Activated CD8-positive, alpha-beta memory T cell treated with anti-CD3 and anti-CD28 coated beads for 4 hours (primary cell): ENCODE data around the gene OSBPL2.

Experiments
- DNase-seq, 2 donors: peaks; one replicate each; pipeline ENCODE4 v3.0.0-alpha.2; 2020; ENCODE audit warnings: low read depth in 2 of 2

OSBPL2 gene

DNA sequence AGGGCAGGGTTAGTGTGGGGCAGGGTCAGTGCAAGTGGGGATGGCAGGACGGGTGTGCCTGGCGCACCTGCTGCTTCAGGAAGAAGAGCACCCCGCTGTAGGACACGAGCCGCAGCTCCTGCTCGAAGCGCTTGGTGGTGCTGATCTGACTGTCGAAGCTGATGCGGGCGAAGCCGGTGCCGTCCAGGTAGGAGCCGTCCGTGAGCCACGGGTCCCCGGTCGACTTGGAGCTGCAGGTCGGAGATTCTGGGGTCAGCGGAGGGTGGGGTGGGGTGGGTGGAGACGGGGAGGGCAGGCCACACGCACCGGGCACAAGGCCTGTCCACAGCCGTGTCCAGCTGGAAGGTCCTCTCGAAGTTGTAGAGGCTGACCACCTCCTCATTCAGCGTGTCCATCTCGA lies 74.7 kb downstream of the OSBPL2 start:
- no peak for DNase-seq

DNA sequence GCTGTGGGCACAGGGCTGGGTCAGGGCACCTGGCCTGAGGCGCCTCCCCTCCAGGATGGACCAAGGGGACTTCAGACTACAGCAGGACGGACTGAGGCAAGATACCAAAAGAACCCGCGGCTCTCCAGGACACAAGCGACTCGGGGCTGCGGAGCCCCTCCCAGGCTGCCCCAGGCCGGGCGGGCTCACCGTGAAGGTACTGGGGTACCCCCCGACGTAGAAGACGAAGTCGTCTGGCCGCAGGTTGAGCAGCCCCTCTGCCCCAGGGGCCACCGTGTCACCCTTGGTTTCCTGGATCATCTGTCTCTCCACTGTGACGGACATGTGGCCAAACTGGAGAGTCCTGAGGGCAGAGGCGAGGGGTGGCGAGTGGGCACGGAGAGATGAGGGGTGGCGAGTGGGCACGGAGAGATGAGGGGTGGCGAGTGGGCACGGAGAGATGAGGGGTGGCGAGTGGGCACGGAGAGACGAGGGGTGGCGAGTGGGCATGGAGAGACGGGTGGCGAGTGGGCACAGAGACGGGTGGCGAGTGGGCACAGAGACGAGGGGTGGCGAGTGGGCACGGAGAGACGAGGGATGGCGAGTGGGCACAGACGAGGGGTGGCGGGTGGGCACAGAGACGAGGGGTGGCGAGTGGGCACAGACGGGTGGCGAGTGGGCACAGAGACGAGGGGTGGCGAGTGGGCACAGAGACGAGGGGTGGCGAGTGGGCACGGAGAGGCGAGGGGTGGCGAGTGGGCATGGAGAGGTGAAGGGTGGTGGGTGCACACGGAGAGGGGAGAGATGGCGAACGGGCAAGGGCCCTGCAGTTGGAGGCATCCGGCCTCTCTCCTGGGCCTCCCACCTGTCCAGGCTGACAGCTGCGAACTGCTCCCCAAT lies 75.4 kb downstream of the OSBPL2 start:
- no peak for DNase-seq

DNA sequence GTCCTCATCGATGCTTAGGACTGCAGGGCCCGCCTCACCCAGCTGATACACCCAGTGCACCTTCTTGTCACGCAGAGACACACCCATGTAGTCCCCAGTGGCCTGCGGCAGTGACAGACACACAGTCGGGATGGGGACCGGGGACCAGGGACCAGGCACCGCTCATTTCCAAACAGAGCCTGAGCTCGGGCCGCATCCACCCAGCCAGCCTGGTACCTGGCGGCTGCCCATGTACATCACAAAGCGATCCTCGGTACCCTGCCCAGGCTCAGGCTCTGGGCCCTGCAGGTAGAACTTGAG lies 76.0 kb downstream of the OSBPL2 start:
- no peak for DNase-seq

DNA sequence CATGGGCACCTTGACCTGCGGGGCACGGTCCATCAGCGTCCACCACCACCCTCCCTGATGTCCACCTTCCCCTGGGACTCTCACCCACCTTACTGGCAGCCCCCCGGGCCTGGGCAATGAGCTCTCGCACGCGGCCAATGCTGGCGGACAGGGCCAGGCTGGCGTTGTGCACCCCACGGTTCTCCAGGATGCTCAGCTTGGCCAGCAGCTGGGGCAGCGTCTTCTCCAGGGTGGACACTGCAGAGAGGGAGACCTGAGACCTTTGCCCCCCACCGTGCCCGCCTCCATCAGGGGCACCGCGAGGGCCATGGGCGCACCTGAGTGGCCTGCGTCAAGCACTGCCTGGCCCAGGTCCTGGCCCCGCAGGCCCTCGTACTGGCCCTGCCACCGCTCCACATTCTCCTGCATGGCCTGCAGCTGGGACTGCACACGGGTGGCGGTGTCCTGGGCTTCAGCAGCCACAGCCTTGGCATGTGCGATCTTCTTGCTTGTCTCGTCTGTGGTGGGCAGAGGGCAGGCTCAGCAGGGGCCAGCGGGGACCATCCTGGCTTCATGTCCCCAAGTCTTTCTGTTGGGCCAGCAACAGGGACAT lies 76.5 kb downstream of the OSBPL2 start:
- no peak for DNase-seq

DNA sequence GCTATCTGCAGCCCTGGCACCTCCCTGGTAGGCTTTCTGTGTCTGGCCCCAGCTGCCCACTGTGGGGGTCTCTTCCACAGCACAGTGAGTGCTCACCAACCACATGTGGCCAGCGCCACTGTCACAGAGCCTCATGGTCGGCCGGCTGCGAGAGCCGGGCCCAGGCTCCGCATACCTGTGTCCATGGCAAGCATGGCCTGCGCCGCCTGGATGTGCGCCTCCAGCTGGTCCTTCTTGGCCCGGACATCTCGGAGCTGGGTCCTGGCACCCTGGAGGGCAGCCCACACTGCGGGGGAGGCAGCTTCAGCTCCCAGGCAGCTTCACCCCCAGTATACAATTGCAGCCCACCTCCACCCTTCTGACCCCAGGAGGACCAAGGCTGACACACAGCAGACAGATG lies 77.5 kb downstream of the OSBPL2 start:
- DNase-seq, result no peak

DNA sequence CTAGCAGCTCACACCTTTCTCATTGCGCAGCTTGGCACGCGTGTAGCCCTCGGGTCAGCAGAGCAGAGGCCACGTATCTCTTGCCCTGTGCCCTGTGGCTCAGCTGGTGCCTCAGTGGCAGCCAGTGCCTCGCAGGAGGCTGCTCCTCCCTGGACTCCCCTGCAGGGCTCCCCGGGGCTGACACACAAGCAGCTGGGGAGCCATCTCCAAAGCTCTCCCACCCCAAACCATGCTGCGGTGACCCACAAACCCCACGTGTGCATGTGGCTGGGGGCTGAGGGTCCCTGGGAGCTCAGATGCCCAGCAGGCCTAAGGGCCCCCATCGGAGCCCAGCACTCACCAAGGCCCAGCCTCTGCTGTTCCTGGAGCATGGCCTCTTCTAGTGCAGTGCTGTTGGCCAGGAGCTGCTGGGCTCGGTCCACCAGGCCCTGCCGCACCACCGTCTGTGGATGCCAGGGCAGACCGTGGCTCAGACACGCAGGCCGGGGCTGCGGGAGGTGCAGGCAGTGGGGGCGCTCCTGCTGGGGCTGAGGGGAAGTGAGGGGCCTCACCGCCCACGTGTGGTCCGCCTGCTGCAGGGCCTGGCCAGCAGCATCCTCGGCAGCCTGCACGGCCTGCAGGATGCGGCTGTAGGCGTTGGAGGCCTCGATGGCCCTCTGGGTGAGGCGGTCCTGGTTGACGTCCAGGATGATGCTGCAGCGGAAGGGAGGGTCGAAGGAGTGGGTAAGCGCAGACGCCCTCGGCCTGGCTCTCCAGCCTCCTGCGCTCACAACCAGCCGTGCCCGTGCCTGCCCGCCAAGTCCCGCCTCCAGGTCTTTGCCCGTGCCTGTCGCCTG lies 78.2 kb downstream of the OSBPL2 start:
- DNase-seq, result no peak

DNA sequence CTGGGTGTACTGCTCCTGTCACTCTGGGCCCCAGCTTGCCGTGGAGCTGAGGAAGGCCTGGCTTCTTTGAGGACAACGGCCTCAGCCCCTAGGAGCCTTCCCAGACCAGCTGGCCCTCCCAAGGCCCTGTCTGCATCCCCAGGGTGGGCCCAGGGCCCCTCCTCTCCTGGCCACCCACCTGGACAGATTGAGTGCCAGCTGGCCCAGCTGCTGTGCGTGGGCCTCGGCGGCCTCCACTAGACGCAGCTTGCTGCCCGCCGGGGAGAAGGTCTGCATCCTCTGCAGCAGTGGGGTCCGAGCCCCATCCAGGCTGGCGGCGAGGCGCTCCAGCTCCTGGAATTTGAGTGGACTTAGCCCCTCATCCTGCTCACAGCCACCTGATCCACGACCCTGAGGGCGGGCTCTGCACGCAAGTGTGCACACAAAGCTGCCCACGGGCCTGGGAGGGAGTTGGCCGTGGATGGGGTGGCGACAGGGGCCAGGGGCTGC lies 78.9 kb downstream of the OSBPL2 start:
- no peak for DNase-seq

DNA sequence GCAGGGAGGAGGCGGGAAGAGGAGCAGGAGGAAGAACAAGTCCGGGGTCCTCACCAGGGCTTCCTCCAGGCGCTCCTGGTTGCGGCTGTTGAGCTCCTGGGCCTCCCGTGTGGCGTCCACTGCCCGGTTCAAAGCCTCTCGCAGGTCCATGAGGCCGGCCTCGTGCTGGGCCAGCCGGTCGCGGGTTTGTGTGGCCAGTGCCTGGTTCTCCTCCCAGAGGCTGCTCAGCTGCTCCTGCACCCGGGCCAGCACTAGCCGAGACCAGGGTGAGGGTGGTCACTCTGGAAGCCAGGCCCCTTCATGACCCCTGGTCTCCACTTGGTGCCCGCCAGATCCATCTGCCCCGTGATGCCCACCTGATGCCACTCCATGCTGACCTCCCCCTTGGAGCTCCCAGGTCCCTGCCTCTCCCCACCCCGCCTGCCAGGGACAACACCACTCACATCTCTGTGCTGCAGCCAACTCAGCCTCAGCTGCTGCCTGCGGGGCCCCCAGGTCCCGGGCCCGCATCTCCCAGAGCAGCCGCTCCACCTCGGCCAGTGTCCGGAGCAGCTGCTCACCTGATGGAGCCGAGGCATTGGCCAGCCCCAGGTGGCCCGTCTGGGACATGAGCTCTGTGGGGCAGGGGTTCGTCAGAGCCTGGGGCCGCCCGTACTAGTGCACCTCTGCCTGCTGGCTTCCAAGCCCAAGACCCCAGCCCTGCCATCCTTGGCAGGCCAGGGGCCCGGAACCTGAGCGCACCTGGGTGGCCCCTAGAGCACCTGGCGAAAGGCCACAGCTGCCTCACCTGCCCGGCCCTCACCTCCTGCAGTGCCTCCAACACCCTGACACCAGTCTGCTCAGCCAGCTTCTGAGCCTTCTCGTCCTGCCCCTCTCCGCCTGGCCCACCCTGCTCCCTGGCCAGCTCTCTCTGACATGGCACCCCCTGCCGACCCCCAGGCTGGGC lies 80.4 kb downstream of the OSBPL2 start:
- DNase-seq, result no peak

DNA sequence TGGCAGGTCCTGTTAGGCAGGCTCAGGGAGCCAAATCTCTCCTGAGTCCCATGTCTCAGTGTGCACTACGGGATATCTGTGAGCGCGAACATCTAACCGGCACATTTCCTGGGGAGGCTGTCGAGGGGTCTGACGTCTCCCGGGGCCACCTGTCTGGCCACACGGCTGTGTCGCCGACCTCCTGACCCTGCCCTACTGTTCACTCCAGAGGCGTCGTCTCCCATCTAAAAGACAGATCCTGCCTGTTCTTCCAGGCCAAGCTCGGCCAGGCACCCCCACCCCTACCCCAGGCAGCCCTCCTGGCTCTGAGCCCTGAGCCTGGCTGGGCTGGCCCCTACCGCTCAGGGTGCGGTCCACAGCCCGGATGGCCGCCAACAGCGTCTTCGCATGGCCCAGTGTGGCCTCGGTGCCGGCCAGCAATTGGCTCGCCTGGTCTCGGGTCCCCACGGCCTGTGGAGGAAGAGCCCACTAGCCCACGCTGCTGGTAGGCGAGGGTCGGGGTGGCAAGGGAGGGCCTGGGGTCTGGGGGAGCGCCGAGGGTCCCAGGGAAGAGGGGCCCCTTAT lies 81.1 kb downstream of the OSBPL2 start:
- no peak for DNase-seq

DNA sequence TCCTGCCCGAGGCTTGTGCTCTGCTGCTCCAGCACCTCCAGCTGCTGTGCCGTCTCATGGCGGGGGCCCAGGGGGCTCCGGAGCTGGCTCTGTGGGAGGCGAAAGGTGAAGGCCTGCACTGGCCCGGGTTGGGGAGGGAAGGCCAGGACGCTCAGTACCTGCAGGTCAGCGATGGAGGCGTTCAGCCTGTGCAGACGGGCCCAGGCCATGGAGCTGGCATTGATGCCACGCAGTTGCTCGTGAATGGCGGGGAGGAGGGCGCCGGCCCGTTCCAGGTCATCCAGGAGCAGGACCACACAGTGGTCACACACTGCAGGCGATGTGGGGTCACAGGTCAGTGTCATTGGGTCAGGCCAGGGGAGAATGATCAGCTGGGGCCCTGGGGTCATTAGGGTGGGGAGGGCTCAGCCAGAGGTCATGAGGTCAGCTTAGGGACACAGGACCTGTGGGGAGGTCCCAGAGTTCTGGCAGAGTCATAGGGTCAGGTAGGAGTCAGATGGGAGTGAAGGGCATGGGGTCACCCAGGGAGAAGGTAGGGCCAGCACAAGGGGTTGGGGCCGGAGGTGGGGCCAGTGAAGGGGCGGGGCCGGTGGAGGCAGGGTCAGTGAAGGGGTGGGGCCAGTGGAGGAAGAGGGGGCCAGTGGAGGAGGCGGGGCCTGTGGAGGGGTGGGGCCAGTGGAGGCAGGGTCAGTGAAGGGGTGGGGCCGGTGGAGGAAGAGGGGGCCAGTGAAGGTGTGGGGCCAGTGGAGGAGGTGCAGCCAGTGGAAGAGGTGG lies 82.4 kb downstream of the OSBPL2 start:
- DNase-seq, result no peak

DNA sequence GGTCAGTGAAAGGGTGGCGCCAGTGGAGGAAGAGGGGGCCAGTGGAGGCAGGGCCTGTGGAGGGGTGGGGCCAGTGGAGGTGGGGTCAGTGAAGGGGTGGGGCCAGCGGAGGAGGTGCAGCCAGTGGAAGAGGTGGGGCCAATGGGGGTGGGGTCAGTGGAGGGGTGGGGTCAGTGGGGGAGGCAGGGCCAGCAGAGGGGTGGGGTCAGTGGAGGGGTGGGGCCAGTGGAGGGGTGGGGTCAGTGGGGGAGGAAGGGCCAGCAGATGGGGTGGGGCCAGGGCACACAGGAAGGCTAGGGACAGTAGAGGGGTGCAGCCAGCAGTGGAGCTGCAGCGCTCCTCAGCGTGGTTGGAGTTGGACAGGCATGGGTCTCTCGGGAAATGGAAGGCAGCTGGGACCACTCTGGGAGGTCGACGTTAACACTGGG lies 83.2 kb downstream of the OSBPL2 start:
- no peak for DNase-seq

DNA sequence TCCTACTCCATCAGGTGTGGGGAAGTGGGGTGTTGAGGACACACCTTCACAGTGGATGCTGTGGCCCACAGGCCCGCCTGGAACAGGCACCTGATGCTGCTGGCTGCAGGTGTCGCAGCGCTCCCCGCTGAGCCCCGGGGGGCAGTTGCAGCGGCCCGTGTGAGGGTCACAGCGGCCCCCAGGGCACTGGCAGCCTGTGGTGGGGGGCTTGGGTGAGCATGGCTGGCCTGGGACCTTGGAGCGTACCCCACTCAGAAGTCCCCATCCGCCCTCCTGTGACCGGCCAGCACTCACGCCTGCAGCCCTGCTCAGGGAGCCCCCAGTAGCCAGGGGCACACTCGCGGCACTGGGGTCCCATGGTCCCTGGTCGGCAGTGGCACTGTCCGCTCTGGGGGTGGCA lies 83.7 kb downstream of the OSBPL2 start:
- no peak for DNase-seq

DNA sequence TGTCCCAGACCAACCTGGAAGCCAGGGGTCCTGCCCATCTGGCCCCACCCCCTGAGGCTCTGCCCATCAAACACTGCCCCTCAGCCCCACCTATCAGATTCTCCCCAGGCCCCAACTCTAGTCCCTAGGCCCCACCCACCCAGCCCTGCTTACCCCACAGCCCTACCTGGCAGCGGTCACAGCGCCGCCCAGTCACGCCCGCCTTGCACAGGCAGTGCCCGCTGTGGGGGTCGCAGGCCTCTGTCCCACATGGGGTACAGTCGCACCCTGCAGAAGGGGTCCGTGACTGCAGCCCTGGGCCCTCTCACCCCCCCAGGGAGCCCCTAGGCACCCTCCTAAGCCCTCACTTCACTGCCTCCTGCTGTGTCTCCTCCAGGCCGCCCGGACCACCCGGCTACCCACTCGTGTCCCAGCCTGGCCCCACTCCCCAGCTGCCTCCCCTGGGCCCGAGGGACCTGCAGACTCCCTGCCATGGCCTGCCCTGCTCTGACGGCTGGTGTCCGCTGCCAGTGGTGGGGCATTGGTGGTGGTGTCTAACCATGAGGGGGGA lies 84.2 kb downstream of the OSBPL2 start:
- DNase-seq, result no peak

DNA sequence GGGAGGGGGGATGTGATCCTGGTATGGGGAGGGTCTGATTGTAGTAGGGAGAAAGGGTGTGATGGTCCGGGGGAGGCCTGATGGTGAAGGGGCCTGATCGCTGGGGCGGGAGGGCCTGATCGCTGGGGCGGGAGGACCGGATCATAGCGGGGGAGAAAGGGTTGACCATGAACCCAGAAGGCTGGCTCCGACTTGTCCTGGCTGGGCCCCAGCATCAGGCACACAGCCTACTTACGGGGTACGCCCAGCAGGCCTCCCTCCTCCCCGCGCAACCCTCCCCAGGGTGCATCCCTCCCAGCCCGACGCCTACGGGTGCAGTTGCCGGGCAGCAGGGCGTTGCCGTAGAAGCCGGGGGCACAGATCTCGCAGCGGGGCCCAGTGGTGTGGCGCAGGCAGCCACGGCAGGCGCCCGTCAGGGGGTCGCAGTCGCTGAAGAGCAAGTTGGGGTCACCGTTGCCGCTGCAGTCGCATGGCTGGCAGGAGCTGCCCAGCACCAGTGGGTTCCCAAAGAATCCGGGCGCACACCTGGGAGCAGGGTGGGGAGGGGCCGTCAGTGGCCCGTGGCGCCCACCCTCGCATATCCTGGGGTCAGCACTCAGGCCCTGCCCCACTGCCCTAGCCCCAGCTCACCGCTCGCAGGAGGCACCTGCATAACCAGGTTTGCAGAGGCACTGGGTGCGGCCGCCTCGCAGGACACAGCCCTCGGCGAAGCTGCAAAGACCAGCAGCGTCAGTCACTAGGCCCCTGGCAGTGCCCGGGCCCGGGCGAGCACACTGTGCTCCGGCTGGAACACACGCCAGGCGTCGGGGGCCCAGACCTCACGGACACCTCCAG lies 85.0 kb downstream of the OSBPL2 start:
- DNase-seq, result no peak

DNA sequence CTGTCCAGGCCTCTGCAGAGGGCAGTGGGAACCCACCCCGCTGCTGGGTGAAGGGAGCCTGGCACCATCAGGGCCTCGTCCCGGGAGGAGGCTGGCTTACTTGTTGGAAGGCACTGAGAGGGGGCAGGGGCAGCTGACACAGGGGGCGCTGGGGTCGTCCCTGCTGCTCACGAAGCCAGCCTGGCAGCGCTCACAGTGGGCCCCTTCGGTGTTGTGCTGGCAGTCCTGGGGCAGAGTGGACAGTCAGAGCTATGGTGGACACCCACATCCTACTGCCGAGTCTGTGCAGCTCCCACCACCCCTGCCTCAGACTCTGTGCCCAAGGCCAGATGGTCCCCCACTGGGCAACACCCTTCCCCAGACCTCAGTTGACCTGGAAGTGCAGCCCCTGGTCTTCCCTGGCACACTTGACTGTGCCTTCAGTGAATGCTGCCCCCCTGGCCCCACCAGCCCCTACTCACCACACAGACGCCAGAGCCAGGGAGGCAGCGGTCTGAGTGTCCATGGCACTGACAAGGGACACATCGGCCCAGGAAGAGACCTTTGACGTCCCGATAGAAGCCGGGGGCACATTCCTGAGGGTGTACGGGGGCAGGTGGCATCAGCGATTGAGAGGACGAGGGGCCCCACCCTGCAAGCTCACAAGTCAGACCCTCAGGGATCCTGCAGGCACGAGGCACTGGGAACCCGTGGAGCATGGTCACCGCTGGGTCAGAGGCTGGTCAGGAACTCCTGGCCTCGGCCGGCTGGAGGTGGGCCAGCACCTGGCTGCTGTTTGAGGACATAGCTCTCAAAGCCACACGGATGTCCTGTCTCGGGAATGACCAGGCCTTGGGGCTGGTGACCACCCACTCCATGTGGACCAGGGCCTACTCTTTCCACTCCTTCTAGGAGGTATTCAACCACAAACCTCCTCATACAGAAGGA lies 85.9 kb downstream of the OSBPL2 start:
- DNase-seq, result no peak

DNA sequence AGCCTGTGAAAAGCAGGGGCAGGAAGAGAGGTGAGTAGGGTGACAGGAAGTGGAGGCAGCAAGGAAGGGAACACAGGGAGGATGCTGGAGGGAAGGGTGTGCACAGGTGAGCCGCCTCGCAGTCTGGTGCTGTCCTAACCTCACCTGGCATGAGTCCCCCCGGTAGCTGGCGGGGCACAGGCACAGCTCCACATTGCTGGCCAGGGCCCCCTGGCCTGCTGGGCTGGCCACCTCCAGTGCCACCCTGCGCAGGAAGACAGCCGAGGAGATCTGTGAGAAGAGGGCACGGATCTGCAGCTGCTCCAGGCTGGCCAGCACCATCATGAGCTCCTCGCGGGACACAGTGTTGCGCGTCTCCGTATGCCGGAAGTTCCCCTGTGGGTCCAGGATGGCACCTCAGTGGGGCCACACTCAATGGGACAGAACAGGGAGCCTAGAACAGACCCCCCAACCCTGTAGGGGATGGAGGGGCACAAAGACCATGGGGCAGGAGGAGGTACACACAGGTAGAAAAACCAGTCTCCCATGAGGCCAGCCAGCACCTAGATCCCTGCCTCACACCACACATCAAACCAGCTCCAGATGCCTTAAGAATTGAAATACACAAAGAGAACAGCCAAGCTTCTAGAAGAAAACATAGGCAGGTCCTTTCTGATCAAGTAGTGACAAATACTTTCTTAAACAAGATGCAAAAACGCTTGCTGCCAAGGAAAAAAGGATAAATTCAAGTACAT lies 87.0 kb downstream of the OSBPL2 start:
- DNase-seq, result no peak

DNA sequence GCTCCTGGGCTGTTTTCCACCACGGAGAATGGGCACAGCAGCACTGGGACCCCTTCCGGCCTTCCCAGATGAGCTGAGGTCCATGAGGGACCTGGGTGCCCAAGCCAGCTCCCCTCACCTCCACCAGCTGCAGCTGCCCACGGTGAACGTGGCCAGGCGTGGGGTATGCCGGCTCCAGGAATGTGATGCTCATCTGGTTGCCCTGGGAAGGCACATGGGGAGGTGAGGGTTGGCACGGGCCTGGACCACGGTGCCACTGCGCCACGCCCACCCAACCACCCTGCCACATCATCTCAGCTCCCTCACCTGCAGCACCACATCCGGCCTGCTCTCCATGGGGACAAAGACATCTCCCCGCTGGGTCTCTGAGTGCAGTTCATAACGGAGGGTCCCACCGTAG lies 88.2 kb downstream of the OSBPL2 start:
- DNase-seq, result no peak
